ENCODE results near the gene PRKN. TPM values are rescaled to one million over a fixed set of nuclear protein-coding genes. Genes with fewer than 3 reads are reported as not detected.

Gene PRKN
- total RNA-seq, 1 experiment from 2014 or later = not detected

DNA sequence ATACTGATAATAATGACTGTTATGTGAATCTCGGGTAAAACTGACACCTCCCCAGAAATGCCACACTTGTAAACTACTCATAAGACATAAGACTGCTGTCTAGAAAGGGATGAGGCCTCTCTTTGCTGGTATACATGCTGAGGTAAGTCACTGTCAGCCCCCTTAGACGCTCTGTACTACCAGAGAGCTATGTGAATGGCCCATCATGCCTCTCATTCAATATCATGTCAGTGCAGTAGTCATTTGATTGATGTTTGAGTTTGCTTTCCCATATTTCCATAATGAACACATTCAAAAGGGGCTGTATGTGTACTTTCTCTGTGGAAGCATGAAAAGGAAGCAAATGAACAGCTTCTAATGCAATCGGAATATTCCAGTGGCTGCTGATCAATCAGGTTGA lies 1334.3 kb downstream of the PRKN start:
- DNase-seq (ENCODE audit: low read depth) = no peak

- no peak for DNase-seq (ENCODE audit: low read depth)
Observed at GRCh38 chr6:161389756-161390155, 1337.8 kb downstream of the PRKN start.

DNA sequence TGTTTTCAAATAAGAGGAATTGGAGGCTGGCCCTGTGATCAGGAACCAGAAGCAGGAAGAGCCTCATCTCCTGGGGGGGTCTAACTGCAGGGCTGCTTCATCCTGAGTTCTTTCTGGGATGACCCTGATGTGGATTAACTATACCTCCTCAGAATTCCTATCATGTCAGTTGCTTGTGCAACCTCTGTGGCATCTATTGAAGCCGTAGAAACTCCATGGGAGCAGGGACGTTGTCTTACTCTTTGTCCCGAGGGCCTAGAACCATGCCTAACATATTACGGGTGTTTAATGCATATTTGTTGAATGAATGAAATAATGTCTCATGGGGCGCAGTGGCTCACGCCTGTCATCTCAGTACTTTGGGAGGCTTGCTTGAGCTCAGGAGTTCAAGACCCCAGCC lies 1343.6 kb downstream of the PRKN start:
- no peak for DNase-seq (ENCODE audit: low read depth)

- no peak for DNase-seq (ENCODE audit: low read depth)
Observed at GRCh38 chr6:161379834-161380582, 1347.6 kb downstream of the PRKN start.

DNA sequence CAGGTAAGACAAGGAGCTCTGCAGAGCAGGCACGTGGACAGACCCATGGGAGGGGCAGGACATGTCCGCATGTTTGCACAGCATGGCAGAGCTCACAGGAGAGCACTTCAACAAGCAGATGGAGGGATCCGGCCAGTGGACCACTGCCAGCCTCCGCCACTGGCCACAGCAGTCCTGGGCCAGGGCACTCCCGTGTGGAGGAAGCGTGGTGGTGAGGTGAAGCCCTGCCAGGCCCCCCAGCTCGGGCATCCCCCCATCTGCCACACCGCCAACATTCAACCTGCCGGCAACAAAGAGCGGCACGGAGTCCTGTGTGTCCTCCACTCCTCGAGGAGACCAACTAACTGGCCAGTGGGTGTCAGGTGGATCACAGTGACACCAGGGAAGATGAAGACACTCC lies 1349.5 kb downstream of the PRKN start:
- no peak for DNase-seq (ENCODE audit: low read depth)

DNA sequence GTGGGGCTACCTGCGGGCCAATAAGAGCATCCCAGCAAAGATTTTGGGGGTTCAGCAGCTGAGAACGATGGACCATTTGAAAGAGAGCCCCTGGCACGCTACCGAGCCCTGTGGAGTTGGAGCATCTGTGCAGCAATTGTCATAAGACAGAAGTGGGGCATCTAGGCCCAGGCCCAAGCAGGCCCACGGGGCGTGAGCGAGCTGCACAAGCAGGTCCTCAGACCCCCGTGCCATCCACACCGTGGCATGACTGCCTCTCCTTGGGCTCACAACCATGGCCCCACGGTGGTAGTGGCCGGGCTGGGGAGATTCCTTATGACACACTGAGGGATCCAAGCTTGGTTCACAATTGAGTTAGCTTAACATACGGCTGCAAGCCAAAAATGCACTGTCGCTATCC lies 1350.5 kb downstream of the PRKN start:
- no peak for DNase-seq (ENCODE audit: low read depth)

- DNase-seq (ENCODE audit: low read depth) = no peak
Observed at GRCh38 chr6:161376367-161376766, 1351.2 kb downstream of the PRKN start.

DNA sequence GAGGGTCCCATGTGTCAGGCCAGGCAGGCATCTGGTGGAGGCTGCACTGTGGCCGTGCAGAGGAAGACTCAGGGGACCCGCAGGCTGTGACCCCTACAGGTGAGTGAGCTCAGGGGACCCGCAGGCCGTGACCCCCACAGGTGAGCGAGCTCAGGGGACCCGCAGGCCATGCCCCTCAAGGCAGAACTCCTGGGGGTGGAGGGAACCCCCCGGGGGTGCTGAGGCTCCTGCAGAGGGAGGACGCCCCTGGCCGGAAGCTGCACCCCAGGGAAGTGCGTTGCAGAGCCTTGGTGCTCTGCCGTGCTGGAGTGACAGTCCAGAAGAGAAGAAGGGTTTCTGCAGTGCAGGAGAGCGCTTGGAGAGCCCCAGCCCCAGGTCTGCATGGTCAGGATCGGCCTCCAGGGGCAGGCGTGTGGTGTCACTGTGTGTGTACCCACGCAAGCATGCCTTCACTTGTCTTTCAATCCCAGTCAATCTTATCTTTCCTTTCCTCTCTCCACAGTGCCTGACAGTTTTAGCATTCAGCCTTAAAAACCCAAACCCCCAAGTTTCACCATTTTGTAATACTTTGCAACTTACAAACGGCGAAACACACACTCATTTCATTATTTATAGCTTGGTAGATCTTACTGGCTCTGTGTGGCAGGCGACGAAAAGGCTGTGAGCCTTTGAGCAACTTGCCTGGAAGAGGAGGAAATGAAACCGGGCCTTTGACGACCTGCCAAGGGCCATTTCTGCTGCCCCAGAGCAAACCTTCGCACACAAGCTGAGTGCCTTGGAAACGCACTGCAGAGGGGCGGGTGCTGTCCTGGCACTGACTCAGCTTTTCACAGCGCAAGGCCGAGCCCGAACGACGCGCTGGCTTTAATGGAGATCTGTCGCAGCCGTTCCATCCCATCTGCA lies 1352.3 kb downstream of the PRKN start:
- no peak for DNase-seq (ENCODE audit: low read depth)

GRCh38 chr6:161373905-161374451 lies 1353.6 kb downstream of the PRKN start:
- peak; percentile 76 for DNase-seq (ENCODE audit: low read depth)

- no peak for DNase-seq (ENCODE audit: low read depth)
Observed at GRCh38 chr6:161372422-161372793, 1355.2 kb downstream of the PRKN start.

DNA sequence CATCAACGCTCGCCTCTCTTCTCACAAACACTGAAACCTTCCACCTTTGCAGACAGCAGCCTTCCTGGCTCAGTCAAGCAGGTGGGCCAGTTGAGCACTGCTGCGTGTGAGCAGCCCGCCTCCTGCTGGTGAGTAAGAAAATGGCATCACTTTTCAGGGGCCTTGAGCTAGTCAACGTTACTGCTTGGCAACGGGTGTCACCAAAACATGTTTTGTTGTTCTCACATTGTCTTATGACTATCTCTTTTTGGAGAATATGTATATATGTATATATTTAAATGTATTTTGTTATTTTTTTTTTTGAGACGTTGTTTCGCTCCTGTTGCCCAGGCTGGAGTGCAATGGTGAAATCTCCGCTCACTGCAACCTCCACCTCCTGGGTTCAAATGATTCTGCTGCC lies 1356.7 kb downstream of the PRKN start:
- DNase-seq (ENCODE audit: low read depth) = peak; percentile 87

- DNase-seq (ENCODE audit: low read depth) = peak; percentile 94
Observed at GRCh38 chr6:161369339-161369738, 1358.2 kb downstream of the PRKN start.

DNA sequence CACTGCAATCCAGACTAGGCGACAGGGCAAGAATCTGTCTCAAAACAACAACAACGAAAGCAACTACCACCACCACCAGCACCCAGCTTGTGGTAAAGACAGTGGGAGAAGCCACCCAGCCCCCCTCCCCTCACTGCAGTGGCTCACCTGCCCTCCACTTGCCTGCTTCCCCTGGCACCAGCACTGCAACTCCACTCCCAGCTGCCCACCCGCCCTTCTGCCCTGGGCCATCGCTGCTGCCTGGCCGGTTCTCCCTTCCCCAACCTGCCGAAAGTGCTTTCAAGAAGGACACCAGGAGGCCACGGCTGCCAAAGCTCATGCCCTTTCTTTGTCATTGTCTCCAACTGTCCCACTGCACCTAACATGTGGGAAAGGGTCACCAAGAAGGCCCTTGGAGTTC lies 1359.1 kb downstream of the PRKN start:
- no peak for DNase-seq (ENCODE audit: low read depth)

GRCh38 chr6:161367472-161367871 lies 1360.1 kb downstream of the PRKN start:
- no peak for DNase-seq (ENCODE audit: low read depth)

- no peak for DNase-seq (ENCODE audit: low read depth)
Observed at GRCh38 chr6:161366301-161366923, 1361.2 kb downstream of the PRKN start.

DNA sequence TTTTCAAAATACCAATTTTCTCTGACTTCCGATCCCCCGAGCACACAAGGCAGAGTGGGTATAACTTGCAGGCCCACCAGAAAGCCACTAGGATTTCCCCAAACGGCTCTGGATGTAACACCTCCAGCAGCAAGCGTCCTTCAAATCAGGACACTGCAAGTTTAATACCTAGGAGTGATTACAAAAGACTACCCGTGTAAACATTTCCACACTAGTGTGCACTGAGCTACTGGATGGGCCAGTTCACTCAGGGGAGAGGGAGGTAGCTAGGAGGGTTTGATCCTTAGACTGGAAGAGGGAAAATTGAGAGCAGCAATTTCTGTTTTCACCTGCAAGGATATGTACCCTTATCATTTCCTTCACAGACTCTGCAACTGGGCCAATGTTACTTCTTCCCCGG lies 1361.9 kb downstream of the PRKN start:
- no peak for DNase-seq (ENCODE audit: low read depth)

DNA sequence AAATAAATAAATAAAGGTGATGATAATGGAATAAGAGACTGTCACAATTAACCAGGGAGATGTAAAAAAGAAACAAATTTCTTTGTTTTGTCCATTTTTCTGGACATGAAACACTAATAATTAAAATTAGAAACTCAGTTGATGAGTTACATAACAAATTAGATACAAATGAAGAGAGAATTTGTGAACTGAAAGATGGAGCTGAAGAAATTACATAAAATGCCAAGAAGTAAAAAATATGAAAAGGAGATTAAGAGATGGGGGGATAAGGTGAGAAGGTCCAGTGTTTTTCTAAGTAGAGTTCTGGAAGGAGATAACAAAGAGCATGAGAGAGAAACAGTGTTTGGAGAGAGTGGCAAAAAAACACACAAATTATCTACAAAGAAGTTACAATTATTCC lies 1364.3 kb downstream of the PRKN start:
- no peak for DNase-seq (ENCODE audit: low read depth)

DNA sequence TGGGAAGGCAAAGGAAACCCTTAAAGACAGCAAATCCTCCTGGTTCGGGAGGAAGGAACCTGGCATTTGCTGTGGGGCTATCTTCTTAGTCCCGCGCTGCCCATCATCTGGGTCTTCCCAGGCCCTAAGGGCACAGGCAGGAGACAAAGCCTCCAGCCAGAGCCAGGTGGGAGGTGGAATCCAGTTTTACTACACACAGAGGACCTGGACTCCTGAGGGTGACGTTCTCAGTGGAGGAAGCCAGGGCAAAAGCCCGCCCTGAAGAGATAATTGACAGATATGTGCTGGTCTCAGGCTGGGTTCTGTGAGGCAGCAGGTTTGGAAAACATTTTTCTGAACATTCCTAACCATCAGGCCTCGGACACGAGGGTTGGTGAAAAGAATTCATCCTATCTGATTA lies 1365.3 kb downstream of the PRKN start:
- no peak for DNase-seq (ENCODE audit: low read depth)

GRCh38 chr6:161361529-161361928 lies 1366.0 kb downstream of the PRKN start:
- DNase-seq (ENCODE audit: low read depth) = no peak

DNA sequence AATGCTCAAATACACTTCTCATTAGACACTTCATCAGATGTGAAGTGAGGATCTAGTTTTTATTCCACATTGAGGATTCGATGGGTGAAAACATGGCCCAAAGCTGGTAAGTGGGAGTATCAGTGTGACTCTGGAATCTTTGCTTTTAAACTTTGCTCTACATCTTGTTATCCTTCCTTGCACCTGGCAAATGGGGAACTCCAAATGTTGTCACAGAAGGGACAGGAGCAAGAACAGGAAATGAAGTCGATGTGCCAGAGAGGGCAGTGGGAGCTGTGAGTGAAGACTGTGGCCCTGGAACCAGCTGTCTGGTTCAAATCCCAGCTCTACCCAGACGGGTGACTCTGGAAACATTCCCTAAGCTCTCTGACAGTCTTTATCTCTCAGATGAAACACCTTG lies 1367.0 kb downstream of the PRKN start:
- no peak for DNase-seq (ENCODE audit: low read depth)

GRCh38 chr6:161359618-161359945 lies 1368.0 kb downstream of the PRKN start:
- DNase-seq (ENCODE audit: low read depth) = no peak

DNA sequence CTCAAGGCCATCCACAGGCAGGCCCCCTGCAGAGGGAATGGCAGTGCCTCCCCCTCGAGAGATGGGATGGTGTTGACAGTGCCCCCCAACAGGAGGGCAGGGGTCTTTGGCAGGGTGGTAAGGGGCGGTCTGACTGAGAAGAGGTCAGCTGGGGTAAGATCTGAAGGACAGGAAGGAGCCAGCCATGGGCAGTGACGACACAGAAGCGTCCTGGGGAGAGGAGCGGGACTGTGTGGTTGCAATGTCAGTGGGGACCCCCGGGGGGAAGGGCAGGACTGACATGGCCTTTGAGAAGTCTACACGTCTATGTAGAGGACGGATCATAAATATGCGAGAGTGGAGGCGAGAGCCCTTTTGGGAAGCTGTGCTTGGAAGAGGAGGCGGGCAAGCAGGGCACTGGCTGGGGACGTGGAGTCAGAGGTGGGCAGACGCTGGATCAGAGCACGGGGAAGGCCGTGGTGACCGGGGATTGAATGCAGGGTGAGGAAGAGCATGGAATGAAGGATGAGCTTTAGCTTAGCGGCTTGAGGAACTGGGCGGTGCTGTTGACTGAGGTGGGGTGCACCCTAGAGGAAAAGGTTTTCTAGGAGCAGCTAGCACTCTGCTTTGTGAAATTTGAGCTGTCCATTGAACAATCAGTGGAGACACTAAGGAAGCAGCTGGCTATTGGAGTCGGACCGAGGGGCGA lies 1371.3 kb downstream of the PRKN start:
- no peak for DNase-seq (ENCODE audit: low read depth)

All from Daoy (cell line).